NOMO-1 treated with DMSO at 0.1 percent for 48 hours (cell line): ENCODE results near the gene SPSB1.

ENCODE experiments used
- DNase-seq: peaks from one replicate; lab custom pipeline; 2025; ENCODE audit not compliant: unreplicated experiment; lab: John Stamatoyannopoulos, UW

The SPSB1 gene

DNA sequence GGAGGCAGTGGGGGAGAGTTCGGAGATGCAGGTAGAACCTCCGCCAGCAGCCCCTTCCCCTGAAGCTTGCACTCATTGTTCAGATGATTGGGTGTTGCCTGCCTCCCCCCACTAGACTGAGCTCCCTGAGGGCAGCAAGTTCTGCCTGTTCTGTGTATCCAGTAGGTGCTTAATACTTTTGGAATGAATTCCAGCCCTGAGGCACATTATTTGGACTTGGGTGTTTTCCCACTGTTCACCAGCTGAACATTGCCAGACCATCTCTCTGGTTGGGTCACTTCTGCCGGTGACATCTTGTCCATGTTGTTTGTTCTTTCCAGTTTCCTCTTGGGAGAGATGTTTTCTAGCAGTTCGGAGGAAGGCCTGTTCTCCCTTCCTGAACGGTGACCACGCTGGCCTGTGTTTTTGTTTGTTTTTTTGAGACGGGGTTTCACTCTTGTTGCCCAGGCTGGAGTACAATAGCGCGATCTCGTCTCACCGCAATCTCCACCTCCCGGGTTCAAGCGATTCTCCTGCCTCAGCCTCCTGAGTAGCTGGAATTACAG lies 48.7 kb downstream of the SPSB1 start:
- no peak for DNase-seq

- no peak for DNase-seq
These were observed 50.6 kb downstream of the SPSB1 start for GRCh38 chr1:9343269-9343668.

- no peak for DNase-seq
These were observed 51.9 kb downstream of the SPSB1 start for GRCh38 chr1:9344426-9345200.

GRCh38 chr1:9345471-9345870 lies 52.8 kb downstream of the SPSB1 start:
- DNase-seq, result no peak

- DNase-seq, result no peak
These were observed 53.2 kb downstream of the SPSB1 start for GRCh38 chr1:9345922-9346321.

DNA sequence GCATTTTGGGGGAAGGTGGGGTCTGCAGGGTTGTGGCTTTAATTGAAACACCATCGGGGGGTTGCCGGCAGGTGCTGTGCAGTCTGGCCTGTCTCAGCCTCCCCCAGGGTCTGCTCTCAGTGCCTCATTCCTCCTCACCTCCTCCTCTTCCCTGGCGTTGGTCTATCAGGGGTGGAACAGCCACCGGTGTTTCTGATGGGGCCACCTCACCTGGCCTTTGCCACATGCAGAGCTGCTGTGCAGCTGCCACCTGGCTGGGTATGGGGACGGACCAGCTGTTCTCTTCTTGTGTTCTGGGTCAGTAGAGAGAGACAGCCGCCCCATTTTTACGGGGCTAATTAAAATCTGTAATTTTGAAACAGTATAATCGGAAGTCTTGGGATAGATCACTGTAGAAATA lies 53.9 kb downstream of the SPSB1 start:
- DNase-seq, result no peak

- no peak for DNase-seq
These were observed 54.6 kb downstream of the SPSB1 start for GRCh38 chr1:9347095-9347850.

- no peak for DNase-seq
These were observed 56.7 kb downstream of the SPSB1 start for GRCh38 chr1:9349331-9349851.

DNA sequence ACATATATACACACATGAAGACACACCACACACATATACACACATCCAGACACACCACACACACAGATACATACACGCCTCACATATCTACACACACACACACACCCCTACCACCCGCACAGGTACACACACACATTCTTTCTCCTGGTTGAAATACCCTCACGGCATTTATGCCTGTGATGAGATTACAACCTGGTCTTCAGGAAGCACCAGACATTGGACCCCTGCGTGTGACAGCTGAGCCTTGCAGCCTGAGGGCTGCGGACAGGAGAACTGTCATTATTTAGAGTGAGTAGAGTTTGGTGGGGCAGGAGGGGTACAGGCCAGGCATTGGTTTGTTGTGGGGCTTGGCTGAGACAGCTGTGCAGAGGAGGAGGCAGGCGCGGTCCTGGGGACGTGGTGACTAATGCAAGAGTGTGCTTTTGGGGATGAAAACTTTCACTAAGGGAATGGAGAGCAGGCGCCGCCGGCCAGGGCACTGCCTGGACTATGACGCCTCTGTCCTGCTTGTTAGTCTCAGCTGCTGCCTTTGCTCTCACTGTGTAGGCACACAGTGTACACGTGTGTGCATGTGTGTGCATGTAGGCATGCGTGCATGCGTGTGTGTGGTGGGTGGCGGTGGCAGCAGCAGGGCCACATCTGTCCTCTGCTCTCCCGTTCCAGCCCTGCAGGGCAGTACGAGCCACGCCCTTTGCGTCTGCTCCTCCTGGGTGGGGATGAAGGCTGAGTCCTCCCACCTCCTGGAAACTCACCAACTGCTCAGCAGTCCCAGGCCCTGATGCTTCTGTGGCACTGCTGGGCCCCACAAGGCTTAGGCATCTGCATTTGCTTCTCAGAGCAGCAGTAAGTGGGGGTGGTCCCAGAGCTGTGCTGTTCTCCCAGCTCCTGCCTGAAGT lies 57.6 kb downstream of the SPSB1 start:
- DNase-seq, result no peak

GRCh38 chr1:9350960-9351359 lies 58.3 kb downstream of the SPSB1 start:
- no peak for DNase-seq

- DNase-seq, result no peak
These were observed 59.1 kb downstream of the SPSB1 start for GRCh38 chr1:9351654-9352271.

DNA sequence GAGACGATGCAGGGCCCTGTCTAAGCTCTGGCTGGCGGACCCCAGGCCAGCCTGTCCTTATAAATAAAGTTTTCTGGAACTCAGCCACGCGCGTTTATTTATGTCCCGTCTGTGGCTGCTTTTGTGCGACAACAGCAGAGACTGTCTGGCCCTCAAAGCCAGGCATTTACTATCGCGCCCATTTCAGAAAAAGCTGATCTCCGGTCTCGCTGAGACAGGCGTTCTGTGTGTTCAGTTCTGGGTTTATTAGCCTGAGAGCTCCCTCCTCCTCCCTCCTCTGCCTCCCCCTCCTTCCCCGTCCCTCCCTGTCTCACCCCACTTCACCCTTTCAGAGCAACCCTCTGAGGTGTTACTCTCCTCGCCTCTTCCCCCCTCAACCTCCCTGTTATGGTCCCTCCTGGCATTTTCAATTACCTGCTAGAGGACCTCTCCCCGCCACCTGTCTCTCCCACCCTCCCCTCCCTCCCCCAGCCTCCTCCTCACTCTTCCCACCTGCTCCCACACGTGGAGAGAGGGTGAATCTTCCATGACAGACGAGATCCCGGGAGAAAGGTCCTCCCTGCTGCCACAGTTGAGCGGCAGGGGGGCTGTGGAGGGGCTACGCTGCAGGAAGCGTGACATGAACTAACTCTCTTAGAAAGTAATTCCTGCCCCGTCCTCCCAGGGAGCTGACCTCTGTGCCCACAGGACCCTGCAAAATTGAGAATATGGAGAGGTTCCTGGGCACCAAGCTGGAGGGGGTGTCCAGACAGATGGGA lies 59.9 kb downstream of the SPSB1 start:
- no peak for DNase-seq

DNA sequence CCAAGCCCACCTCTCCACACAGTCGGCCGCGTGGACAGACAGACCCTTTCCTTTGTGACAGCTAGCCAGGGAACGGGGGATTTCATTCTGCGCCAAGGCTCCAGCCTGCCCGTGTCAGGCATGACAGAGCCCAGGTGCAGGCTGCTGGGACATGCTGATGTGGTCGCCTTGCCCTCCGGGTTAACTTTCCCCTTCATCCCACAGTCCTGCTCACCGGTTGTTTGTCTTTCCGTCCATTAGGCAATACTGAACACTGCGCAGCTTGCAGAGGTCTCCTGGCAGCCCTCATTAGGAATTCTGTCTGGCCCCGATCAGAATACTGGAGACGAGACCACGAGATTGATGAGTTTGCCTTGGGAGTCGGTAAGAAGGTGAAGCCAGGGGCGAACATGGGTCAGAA lies 62.8 kb downstream of the SPSB1 start:
- no peak for DNase-seq

DNA sequence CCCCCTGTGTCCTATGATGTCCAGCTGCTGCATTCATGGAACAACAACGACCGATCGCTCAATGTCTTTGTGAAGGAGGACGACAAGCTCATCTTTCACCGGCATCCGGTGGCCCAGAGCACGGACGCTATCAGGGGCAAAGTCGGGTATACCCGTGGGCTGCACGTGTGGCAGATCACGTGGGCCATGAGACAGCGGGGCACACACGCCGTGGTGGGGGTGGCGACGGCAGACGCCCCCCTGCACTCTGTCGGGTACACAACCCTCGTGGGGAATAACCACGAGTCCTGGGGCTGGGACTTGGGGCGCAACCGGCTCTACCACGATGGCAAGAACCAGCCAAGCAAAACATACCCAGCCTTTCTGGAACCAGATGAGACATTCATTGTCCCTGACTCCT lies 63.3 kb downstream of the SPSB1 start:
- no peak for DNase-seq

DNA sequence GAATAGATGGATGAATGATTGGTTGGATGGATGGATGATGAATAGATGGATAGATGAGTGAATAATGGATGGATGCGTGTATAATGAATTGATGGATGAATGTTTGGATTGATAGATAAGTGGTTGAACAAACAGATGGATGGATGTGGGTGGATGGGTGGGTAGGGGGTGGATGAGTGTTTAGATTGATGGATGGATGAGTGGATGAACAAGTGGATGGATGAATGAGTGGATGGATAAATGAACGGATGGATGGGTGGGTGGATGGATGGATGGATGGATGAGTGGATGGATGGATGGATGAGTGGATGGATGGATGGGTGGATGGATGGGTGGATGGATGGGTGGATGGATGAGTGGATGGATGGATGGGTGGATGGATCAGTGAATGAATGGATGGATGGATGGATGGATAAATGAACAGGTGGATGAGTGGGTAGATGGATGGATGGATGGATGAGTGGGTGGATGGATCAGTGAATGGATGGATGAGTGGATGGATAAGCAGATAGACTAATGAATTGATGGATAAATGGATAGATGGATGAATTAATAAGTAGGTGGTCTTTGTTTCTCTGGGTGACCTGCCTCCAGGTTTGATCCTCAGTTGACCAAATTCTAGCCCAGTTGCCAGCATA lies 64.3 kb downstream of the SPSB1 start:
- no peak for DNase-seq

DNA sequence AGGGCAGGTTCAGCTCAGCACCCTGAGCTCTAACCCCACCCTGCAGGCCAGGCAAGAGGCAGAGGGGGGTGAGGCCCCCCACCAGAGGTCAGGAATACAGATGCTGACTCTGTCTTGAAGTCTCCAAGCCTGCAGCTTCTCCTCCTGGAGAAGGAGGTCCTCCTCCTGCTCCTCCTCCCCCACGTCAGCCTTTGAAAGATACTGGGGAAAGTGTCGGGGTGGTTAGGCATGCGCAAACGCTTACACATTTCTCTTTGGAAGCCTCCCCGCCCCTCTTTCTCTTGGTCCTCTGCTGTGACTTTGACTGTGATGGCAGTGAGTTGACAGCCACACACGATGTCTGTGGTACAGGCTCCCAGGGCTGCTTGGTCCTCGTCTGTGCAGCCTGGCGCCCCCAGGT lies 65.3 kb downstream of the SPSB1 start:
- DNase-seq, result no peak

GRCh38 chr1:9360371-9361064 lies 67.8 kb downstream of the SPSB1 start:
- DNase-seq, result no peak

GRCh38 chr1:9361630-9362260 lies 69.1 kb downstream of the SPSB1 start:
- DNase-seq, result no peak
